Measurements from ENCODE around the gene EIF3F.

DNA sequence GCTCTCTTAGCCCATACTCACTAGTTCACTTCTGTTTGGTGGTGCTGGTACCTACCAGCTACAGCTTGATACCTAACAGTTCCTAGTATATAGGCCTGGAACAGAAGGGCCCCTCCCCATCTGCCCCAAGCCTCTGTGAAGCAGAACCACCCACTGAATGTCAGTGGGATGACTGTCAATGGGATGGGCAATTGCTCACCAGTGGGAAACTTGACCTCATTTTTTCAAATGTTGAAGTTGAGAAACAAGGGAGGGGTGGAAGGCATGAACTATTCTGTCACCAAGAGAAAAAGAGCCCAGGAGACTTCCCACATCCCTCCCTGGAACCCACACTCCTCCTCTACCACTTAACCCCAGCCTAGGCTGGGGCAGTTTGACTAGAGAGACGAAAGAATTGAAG is 21.8 kb upstream of the EIF3F start, which contains the start of gene NLRP10:
- TF ChIP-seq, protein P1, sequence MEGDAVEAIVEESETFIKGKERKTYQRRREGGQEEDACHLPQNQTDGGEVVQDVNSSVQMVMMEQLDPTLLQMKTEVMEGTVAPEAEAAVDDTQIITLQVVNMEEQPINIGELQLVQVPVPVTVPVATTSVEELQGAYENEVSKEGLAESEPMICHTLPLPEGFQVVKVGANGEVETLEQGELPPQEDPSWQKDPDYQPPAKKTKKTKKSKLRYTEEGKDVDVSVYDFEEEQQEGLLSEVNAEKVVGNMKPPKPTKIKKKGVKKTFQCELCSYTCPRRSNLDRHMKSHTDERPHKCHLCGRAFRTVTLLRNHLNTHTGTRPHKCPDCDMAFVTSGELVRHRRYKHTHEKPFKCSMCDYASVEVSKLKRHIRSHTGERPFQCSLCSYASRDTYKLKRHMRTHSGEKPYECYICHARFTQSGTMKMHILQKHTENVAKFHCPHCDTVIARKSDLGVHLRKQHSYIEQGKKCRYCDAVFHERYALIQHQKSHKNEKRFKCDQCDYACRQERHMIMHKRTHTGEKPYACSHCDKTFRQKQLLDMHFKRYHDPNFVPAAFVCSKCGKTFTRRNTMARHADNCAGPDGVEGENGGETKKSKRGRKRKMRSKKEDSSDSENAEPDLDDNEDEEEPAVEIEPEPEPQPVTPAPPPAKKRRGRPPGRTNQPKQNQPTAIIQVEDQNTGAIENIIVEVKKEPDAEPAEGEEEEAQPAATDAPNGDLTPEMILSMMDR (IDR thresholded peaks at IDR 0.05): no peak
- TF ChIP-seq EZH2 (IDR thresholded peaks at IDR 0.05): no peak

Measured in neural progenitor cell (in vitro differentiated cells).